SK-N-SH treated with all-trans-retinoic acid at 6 μM for 48 hours (cell line): ENCODE measurements around the gene TCP11L2.

ENCODE experiments used
- ATAC-seq: fragments of 200-7000 bp; cut with Tn5 transposase; 3 replicates; pipeline ENCODE4 v1.9.1; 2020; ENCODE audit warnings: mild to moderate bottlenecking, moderate library complexity
- ARNTL ChIP-seq: fragments of 450-650 bp; formaldehyde crosslinking; IDR thresholded peaks from 2 replicates; pipeline ENCODE4 v1.5.0; 2020; ENCODE audit warnings: low read depth, mild to moderate bottlenecking, moderate library complexity, borderline replicate concordance
- BACH2 ChIP-seq: fragments of 250-450 bp; sonication (Bioruptor Pico); IDR thresholded peaks from 2 replicates; pipeline ENCODE4 v1.9.0; 2021; ENCODE audit warnings: mild to moderate bottlenecking, borderline replicate concordance
- CSDC2 ChIP-seq: fragments of 250-450 bp; sonication (Bioruptor Pico); IDR thresholded peaks from 2 replicates; pipeline ENCODE4 v1.5.0; 2020; ENCODE audit warnings: mild to moderate bottlenecking, moderate library complexity
- ESRRG ChIP-seq: fragments of 250-450 bp; sonication (Bioruptor Pico); IDR thresholded peaks from 2 replicates; pipeline ENCODE4 v1.6.1; 2021; ENCODE audit warnings: mild to moderate bottlenecking
- GLIS3 ChIP-seq: fragments of 250-450 bp; sonication (Bioruptor Pico); IDR thresholded peaks from 2 replicates; pipeline ENCODE4 v1.5.0; 2020; ENCODE audit warnings: mild to moderate bottlenecking, moderate library complexity
- ISL1 ChIP-seq: fragments of 250-450 bp; sonication (Bioruptor Pico); IDR thresholded peaks from 2 replicates; pipeline ENCODE4 v2.1.2; 2022; ENCODE audit warnings: mild to moderate bottlenecking, moderate library complexity
- OSR1 ChIP-seq: fragments of 250-450 bp; sonication (Bioruptor Pico); IDR thresholded peaks from 2 replicates; pipeline ENCODE4 v1.8.0; 2022; ENCODE audit warnings: moderate library complexity, mild to moderate bottlenecking, inconsistent platforms
- PPARA ChIP-seq: fragments of 250-450 bp; sonication (Bioruptor Pico); IDR thresholded peaks from 2 replicates; pipeline ENCODE4 v1.5.0; 2020; ENCODE audit warnings: mild to moderate bottlenecking, borderline replicate concordance
- RARB ChIP-seq: fragments of 250-450 bp; sonication (Bioruptor Pico); IDR thresholded peaks from 2 replicates; pipeline ENCODE4 v1.8.0; 2021; ENCODE audit warnings: mild to moderate bottlenecking, moderate library complexity
- SNAI2 ChIP-seq: fragments of 250-450 bp; sonication (Bioruptor Pico); IDR thresholded peaks from 2 replicates; pipeline ENCODE4 v1.5.0; 2020; ENCODE audit warnings: mild to moderate bottlenecking, moderate library complexity
- TCF4 ChIP-seq: fragments of 250-450 bp; sonication (Bioruptor Pico); IDR thresholded peaks from 2 replicates; pipeline ENCODE4 v1.8.0; 2021; ENCODE audit warnings: mild to moderate bottlenecking, moderate library complexity, borderline replicate concordance
- TOX ChIP-seq: fragments of 250-450 bp; sonication (Bioruptor Pico); IDR thresholded peaks from 2 replicates; pipeline ENCODE4 v1.8.0; 2021; ENCODE audit warnings: mild to moderate bottlenecking, moderate library complexity, borderline replicate concordance
- ZC3H10 ChIP-seq: fragments of 250-450 bp; sonication (Bioruptor Pico); IDR thresholded peaks from 2 replicates; pipeline ENCODE4 v1.5.1; 2021; ENCODE audit warnings: mild to moderate bottlenecking, moderate library complexity
- ZFP3 ChIP-seq: fragments of 250-450 bp; sonication (Bioruptor Pico); IDR thresholded peaks from 2 replicates; pipeline ENCODE4 v1.5.0; 2020; ENCODE audit warnings: mild to moderate bottlenecking, moderate library complexity
- ZFP30 ChIP-seq: fragments of 450-650 bp; formaldehyde crosslinking; IDR thresholded peaks from 2 replicates; pipeline ENCODE4 v1.5.0; 2022; ENCODE audit warnings: mild to moderate bottlenecking, moderate library complexity
- ZNF70 ChIP-seq: fragments of 450-650 bp; formaldehyde crosslinking; IDR thresholded peaks from 2 replicates; pipeline ENCODE4 v1.5.0; 2020; ENCODE audit warnings: mild to moderate bottlenecking, moderate library complexity
- ZNF8 ChIP-seq: fragments of 450-650 bp; formaldehyde crosslinking; IDR thresholded peaks from 2 replicates; pipeline ENCODE4 v1.5.0; 2020; ENCODE audit warnings: mild to moderate bottlenecking, moderate library complexity
- TF ChIP-seq, protein P1 (sequence below): fragments of 250-450 bp; sonication (Bioruptor Pico); IDR thresholded peaks from 2 replicates; pipeline ENCODE4 v1.8.0; 2021; ENCODE audit warnings: low read depth, mild to moderate bottlenecking, moderate library complexity, borderline replicate concordance
- TF ChIP-seq, protein P2 (sequence below): fragments of 250-450 bp; sonication (Bioruptor Pico); IDR thresholded peaks from 2 replicates; pipeline ENCODE4 v1.8.0; 2020; ENCODE audit warnings: mild to moderate bottlenecking, moderate library complexity, borderline replicate concordance
- TF ChIP-seq, protein P3 (sequence below): fragments of 250-450 bp; sonication (Bioruptor Pico); IDR thresholded peaks from 2 replicates; pipeline ENCODE4 v1.5.1; 2020; ENCODE audit warnings: low read depth, mild to moderate bottlenecking, moderate library complexity
- TF ChIP-seq, protein P4 (sequence below): fragments of 250-450 bp; sonication (Bioruptor Pico); IDR thresholded peaks from 2 replicates; pipeline ENCODE4 v1.5.0; 2020; ENCODE audit warnings: mild to moderate bottlenecking, moderate library complexity

The TCP11L2 gene

DNA sequence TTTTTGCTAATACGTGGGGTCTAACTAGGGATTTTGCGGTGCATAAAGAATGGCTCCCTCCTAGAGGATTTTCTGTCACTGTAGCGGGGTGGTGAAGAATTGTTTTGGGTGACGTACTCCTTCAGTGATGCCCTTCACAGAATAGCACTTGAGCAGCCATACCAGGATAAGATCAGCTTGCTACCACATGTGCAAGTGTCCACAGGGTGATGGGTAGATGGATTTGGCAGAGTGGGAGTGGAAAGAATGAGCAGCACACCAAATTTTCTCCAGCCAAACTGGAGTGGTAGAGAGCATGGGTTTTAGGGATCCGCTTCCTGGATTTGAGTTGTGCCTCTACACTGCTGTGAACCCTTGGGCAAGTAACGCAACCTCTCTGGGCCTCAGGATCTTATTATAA lies 2.3 kb downstream of the TCP11L2 start (continued):
- TF ChIP-seq ISL1 (CRISPR knock-in tag) (no peak), ZC3H10 (no peak), ARNTL (CRISPR knock-in tag) (no peak), ZFP3 (no peak), PPARA (CRISPR knock-in tag) (no peak), GLIS3 (CRISPR knock-in tag) (no peak), TCF4 (CRISPR knock-in tag) (no peak), ZFP30 (CRISPR knock-in tag) (no peak)
- TF ChIP-seq, protein P1, sequence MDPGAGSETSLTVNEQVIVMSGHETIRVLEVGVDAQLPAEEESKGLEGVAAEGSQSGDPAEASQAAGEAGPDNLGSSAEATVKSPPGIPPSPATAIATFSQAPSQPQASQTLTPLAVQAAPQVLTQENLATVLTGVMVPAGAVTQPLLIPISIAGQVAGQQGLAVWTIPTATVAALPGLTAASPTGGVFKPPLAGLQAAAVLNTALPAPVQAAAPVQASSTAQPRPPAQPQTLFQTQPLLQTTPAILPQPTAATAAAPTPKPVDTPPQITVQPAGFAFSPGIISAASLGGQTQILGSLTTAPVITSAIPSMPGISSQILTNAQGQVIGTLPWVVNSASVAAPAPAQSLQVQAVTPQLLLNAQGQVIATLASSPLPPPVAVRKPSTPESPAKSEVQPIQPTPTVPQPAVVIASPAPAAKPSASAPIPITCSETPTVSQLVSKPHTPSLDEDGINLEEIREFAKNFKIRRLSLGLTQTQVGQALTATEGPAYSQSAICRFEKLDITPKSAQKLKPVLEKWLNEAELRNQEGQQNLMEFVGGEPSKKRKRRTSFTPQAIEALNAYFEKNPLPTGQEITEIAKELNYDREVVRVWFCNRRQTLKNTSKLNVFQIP, result no peak
- TF ChIP-seq, all 23 proteins: peak for 0

DNA sequence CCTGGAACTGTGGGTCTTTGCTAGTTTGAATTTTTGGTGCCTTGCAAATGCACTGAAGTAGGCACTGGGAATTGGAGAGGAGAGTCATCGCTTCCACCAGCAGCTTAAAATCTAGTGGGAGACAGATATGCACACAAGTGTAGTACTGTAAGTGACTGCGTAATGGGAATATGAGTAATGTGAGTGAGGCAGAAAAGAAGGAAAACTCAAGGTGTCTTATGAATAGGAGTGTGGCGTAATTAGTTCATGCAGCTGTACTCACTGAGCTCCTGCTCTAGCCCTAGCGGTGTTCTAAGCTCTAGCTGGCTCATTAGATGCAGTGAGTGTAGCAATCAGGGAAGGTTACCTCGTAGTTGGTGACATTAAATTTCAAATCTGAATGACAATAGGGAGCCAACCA lies 2.8 kb downstream of the TCP11L2 start:
- TF ChIP-seq BACH2 (CRISPR knock-in tag) (no peak), OSR1 (CRISPR knock-in tag) (no peak), TOX (CRISPR knock-in tag) (no peak), ESRRG (CRISPR knock-in tag) (no peak), ZFP3 (no peak), ZNF8 (CRISPR knock-in tag) (no peak), CSDC2 (no peak), ARNTL (CRISPR knock-in tag) (no peak)
- TF ChIP-seq, protein P2, sequence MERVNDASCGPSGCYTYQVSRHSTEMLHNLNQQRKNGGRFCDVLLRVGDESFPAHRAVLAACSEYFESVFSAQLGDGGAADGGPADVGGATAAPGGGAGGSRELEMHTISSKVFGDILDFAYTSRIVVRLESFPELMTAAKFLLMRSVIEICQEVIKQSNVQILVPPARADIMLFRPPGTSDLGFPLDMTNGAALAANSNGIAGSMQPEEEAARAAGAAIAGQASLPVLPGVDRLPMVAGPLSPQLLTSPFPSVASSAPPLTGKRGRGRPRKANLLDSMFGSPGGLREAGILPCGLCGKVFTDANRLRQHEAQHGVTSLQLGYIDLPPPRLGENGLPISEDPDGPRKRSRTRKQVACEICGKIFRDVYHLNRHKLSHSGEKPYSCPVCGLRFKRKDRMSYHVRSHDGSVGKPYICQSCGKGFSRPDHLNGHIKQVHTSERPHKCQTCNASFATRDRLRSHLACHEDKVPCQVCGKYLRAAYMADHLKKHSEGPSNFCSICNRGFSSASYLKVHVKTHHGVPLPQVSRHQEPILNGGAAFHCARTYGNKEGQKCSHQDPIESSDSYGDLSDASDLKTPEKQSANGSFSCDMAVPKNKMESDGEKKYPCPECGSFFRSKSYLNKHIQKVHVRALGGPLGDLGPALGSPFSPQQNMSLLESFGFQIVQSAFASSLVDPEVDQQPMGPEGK, result no peak
- TF ChIP-seq, protein P3, sequence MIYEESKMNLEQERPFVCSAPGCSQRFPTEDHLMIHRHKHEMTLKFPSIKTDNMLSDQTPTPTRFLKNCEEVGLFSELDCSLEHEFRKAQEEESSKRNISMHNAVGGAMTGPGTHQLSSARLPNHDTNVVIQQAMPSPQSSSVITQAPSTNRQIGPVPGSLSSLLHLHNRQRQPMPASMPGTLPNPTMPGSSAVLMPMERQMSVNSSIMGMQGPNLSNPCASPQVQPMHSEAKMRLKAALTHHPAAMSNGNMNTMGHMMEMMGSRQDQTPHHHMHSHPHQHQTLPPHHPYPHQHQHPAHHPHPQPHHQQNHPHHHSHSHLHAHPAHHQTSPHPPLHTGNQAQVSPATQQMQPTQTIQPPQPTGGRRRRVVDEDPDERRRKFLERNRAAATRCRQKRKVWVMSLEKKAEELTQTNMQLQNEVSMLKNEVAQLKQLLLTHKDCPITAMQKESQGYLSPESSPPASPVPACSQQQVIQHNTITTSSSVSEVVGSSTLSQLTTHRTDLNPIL, result no peak
- TF ChIP-seq, protein P4, sequence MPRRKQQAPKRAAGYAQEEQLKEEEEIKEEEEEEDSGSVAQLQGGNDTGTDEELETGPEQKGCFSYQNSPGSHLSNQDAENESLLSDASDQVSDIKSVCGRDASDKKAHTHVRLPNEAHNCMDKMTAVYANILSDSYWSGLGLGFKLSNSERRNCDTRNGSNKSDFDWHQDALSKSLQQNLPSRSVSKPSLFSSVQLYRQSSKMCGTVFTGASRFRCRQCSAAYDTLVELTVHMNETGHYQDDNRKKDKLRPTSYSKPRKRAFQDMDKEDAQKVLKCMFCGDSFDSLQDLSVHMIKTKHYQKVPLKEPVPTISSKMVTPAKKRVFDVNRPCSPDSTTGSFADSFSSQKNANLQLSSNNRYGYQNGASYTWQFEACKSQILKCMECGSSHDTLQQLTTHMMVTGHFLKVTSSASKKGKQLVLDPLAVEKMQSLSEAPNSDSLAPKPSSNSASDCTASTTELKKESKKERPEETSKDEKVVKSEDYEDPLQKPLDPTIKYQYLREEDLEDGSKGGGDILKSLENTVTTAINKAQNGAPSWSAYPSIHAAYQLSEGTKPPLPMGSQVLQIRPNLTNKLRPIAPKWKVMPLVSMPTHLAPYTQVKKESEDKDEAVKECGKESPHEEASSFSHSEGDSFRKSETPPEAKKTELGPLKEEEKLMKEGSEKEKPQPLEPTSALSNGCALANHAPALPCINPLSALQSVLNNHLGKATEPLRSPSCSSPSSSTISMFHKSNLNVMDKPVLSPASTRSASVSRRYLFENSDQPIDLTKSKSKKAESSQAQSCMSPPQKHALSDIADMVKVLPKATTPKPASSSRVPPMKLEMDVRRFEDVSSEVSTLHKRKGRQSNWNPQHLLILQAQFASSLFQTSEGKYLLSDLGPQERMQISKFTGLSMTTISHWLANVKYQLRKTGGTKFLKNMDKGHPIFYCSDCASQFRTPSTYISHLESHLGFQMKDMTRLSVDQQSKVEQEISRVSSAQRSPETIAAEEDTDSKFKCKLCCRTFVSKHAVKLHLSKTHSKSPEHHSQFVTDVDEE, result no peak
- TF ChIP-seq, all 23 proteins: peak for 0
- ATAC-seq, result no peak

DNA sequence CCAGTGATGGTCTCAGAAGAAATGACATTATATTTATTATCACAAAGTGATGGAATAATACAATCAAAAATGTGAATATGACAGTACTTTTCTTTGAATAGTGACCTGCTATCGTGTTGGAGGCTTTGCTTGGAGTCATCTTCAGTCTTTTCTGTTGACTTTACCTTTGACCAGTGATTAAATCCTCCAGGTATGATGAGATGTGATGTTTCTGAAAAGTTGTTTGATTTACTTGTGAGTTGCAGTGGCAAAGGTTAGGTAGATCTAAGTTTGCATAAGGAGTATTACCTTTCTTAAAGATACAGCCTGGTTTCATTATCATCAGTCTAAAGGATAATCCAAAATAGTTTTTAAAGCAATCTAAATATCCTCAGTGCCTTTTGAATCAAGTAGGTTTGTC lies 4.6 kb downstream of the TCP11L2 start:
- no peak for TF ChIP-seq TCF4 (CRISPR knock-in tag)
- TF ChIP-seq GLIS3 (CRISPR knock-in tag), result no peak
- no peak for TF ChIP-seq ISL1 (CRISPR knock-in tag)
- TF ChIP-seq ZC3H10, result no peak
- no peak for TF ChIP-seq SNAI2 (CRISPR knock-in tag)
- TF ChIP-seq TOX (CRISPR knock-in tag), result no peak
- TF ChIP-seq, protein P2, result no peak
- TF ChIP-seq CSDC2, result no peak
- TF ChIP-seq ESRRG (CRISPR knock-in tag), result no peak
- TF ChIP-seq RARB, result no peak
- TF ChIP-seq OSR1 (CRISPR knock-in tag), result no peak
- TF ChIP-seq ZFP30 (CRISPR knock-in tag), result no peak
- TF ChIP-seq ZNF70 (CRISPR knock-in tag), result no peak

More for the DNA sequence above, 4.6 kb downstream of the TCP11L2 start:
- no peak for ATAC-seq
